ENCODE data around the gene GTF2B. TPM values are rescaled to one million over a fixed set of nuclear protein-coding genes. Genes with fewer than 3 reads are reported as not detected.
A peak's percentile ranks its signal among the peaks of the same experiment; 100 is the strongest.

The GTF2B gene
- total RNA-seq, 1 donor from 2014 or later, result 28.3 TPM

DNA sequence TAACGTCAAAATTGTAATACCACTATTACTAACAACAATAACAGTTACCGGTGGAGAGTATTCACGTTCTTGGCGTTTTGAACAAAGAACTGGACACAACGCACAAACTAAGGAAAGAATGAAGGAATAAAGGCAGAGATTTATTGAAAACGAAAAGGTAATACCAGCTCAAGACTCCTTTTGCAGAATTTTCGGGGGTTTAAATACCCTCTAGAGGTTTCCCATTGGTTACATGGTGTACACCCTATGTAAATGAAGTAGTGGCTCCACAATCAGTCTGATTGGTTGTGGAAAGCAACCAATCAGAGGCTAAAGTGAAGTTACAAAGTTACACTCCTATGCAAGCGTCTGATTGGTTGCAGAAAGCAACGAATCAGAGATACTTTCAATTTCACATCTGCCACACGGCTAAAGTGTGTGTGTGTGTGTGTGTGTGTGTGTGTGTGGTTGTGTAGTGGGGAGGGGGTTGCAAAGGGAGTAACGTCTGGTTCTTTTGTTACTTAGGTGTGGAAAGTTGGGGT lies 1.1 kb upstream of the GTF2B start:
- Histone ChIP-seq H3K27ac (ENCODE audit: low read depth, low read length) (no peak overlapping the region), H3K36me3 (ENCODE audit: insufficient read depth, low read length) (no peaks in the 10 kb centered on the region), H3K27me3 (ENCODE audit: insufficient read depth, low read length) (no peaks in the 10 kb centered on the region), H3K9ac (ENCODE audit: low read length) (no peak overlapping the region), H3K4me3 (ENCODE audit: insufficient read depth, low read depth, low read length) (no peak overlapping the region), H4K20me1 (ENCODE audit: insufficient read depth, low read length) (peaks cover 23% of the 10 kb centered on the region), H2AFZ (ENCODE audit: low read depth, low read length) (peak overlapping the region; percentile 50), H3K79me2 (ENCODE audit: insufficient read depth, low read length) (peaks cover 40% of the 10 kb centered on the region), H3K9me3 (ENCODE audit: insufficient read depth, low read depth, low read length) (no peaks in the 10 kb centered on the region), H3K4me1 (ENCODE audit: insufficient read depth, low read length) (peaks cover 4% of the 10 kb centered on the region), H3K4me2 (ENCODE audit: low read length) (peak overlapping the region; percentile 97)
- peak overlapping the region; percentile 93 for H3K4me3 Mint-ChIP-seq (ENCODE audit: unreplicated experiment)
- no peaks in the 10 kb centered on the region for H3K9me3 Mint-ChIP-seq (ENCODE audit: unreplicated experiment)
- FAIRE-seq, result no peak
- peaks cover under 1% of the 10 kb centered on the region for H3K27me3 Mint-ChIP-seq (ENCODE audit: low read depth, unreplicated experiment)
- no peak for TF ChIP-seq EZH2 (IDR thresholded peaks at IDR 0.05; ENCODE audit: insufficient read depth, low read length)
- TF ChIP-seq, protein P1, sequence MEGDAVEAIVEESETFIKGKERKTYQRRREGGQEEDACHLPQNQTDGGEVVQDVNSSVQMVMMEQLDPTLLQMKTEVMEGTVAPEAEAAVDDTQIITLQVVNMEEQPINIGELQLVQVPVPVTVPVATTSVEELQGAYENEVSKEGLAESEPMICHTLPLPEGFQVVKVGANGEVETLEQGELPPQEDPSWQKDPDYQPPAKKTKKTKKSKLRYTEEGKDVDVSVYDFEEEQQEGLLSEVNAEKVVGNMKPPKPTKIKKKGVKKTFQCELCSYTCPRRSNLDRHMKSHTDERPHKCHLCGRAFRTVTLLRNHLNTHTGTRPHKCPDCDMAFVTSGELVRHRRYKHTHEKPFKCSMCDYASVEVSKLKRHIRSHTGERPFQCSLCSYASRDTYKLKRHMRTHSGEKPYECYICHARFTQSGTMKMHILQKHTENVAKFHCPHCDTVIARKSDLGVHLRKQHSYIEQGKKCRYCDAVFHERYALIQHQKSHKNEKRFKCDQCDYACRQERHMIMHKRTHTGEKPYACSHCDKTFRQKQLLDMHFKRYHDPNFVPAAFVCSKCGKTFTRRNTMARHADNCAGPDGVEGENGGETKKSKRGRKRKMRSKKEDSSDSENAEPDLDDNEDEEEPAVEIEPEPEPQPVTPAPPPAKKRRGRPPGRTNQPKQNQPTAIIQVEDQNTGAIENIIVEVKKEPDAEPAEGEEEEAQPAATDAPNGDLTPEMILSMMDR (IDR thresholded peaks at IDR 0.05; ENCODE audit: insufficient read depth, low read depth, low read length), result no peak
- DNase-seq (ENCODE audit: low read depth), result peak; percentile 20
- H3K4me1 Mint-ChIP-seq (ENCODE audit: low read depth, unreplicated experiment), result peaks cover 12% of the 10 kb centered on the region
- H3K36me3 Mint-ChIP-seq (ENCODE audit: low read depth, unreplicated experiment), result no peaks in the 10 kb centered on the region
- H3K27ac Mint-ChIP-seq (ENCODE audit: unreplicated experiment), result no peak overlapping the region

DNA sequence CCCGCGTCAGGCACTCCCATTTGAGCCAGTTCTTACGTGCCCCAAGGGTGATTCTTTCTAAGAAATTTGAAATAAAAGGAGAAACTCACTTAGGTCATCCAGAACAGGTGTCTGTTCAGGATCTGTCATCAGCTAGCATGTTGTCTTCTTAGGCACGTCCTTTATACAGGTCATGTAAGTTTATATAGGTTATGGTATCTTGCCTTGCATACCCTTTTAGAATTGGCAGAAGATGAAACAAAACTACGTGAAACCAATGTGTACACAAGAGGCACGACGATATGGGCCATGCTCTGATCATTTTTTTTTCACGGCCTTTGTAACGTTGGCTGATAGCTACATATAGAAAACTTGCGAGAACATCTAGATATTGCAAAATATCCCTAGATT lies 579 bp upstream of the GTF2B start:
- FAIRE-seq (no peak), DNase-seq (ENCODE audit: low read depth) (no peak)
- Histone ChIP-seq H3K27ac (ENCODE audit: low read depth, low read length) (peak overlapping the region; percentile 93), H3K4me1 (ENCODE audit: insufficient read depth, low read length) (peaks cover 4% of the 10 kb centered on the region), H4K20me1 (ENCODE audit: insufficient read depth, low read length) (peaks cover 27% of the 10 kb centered on the region), H3K79me2 (ENCODE audit: insufficient read depth, low read length) (peaks cover 44% of the 10 kb centered on the region), H3K4me2 (ENCODE audit: low read length) (peak overlapping the region; percentile 97), H2AFZ (ENCODE audit: low read depth, low read length) (peak overlapping the region; percentile 84), H3K9me3 (ENCODE audit: insufficient read depth, low read depth, low read length) (no peaks in the 10 kb centered on the region), H3K27me3 (ENCODE audit: insufficient read depth, low read length) (no peaks in the 10 kb centered on the region), H3K9ac (ENCODE audit: low read length) (peak overlapping the region; percentile 98), H3K36me3 (ENCODE audit: insufficient read depth, low read length) (peaks cover 3% of the 10 kb centered on the region), H3K4me3 (ENCODE audit: insufficient read depth, low read depth, low read length) (peak overlapping the region; percentile 97)
- peak overlapping the region; percentile 93 for H3K4me3 Mint-ChIP-seq (ENCODE audit: unreplicated experiment)
- no peaks in the 10 kb centered on the region for H3K9me3 Mint-ChIP-seq (ENCODE audit: unreplicated experiment)
- TF ChIP-seq, protein P1 (IDR thresholded peaks at IDR 0.05; ENCODE audit: insufficient read depth, low read depth, low read length), result no peak
- TF ChIP-seq EZH2 (IDR thresholded peaks at IDR 0.05; ENCODE audit: insufficient read depth, low read length), result no peak
- H3K4me1 Mint-ChIP-seq (ENCODE audit: low read depth, unreplicated experiment), result peaks cover 12% of the 10 kb centered on the region
- H3K27ac Mint-ChIP-seq (ENCODE audit: unreplicated experiment), result no peak overlapping the region
- H3K36me3 Mint-ChIP-seq (ENCODE audit: low read depth, unreplicated experiment), result peaks cover 2% of the 10 kb centered on the region
- H3K27me3 Mint-ChIP-seq (ENCODE audit: low read depth, unreplicated experiment), result no peaks in the 10 kb centered on the region

DNA sequence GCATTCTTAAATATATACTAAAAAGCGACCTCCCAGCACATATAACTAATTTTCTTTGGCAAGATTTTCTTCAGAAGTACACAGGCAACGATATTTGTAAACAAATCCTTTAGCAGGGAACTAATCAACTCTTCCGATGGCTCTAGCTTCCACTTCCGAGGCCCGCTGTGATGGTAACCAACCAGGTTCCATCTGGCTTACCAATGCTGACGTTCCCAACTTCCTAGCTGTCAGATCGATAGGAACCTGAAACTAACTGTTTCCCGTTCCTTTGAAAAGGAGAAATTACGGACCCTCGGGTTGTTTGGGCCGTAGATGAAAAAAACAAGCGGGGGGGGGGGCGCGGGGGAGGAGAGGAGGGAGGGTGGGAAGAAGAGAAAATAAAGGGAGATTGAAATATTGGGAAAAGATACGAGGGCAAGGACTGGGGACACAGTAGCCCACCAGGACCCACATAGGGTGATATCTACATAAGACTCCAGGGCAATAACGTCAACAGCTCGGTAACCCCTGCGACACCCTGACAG lies 513 bp downstream of the GTF2B start:
- no peaks in the 10 kb centered on the region for H3K27me3 ChIP-seq (ENCODE audit: insufficient read depth, low read length)
- H3K36me3 Mint-ChIP-seq (ENCODE audit: low read depth, unreplicated experiment), result peaks cover 2% of the 10 kb centered on the region
- H3K27ac ChIP-seq (ENCODE audit: low read depth, low read length), result peak overlapping the region; percentile 93
- peaks cover 12% of the 10 kb centered on the region for H3K4me1 Mint-ChIP-seq (ENCODE audit: low read depth, unreplicated experiment)
- H3K4me1 ChIP-seq (ENCODE audit: insufficient read depth, low read length), result peaks cover 4% of the 10 kb centered on the region
- peaks cover 50% of the 10 kb centered on the region for H3K79me2 ChIP-seq (ENCODE audit: insufficient read depth, low read length)
- H3K4me3 Mint-ChIP-seq (ENCODE audit: unreplicated experiment), result peak overlapping the region; percentile 93
- peaks cover 9% of the 10 kb centered on the region for H3K36me3 ChIP-seq (ENCODE audit: insufficient read depth, low read length)
- FAIRE-seq (no peak), DNase-seq (ENCODE audit: low read depth) (peak; percentile 39)
- no peaks in the 10 kb centered on the region for H3K9me3 Mint-ChIP-seq (ENCODE audit: unreplicated experiment)
- peak overlapping the region; percentile 97 for H3K4me3 ChIP-seq (ENCODE audit: insufficient read depth, low read depth, low read length)
- TF ChIP-seq EZH2 (IDR thresholded peaks at IDR 0.05; ENCODE audit: insufficient read depth, low read length), result no peak
- TF ChIP-seq, protein P1 (IDR thresholded peaks at IDR 0.05; ENCODE audit: insufficient read depth, low read depth, low read length), result no peak
- H4K20me1 ChIP-seq (ENCODE audit: insufficient read depth, low read length), result peaks cover 27% of the 10 kb centered on the region
- peak overlapping the region; percentile 97 for H3K4me2 ChIP-seq (ENCODE audit: low read length)
- peak overlapping the region; percentile 98 for H3K9ac ChIP-seq (ENCODE audit: low read length)
- H3K9me3 ChIP-seq (ENCODE audit: insufficient read depth, low read depth, low read length), result no peaks in the 10 kb centered on the region
- peak overlapping the region; percentile 91 for H3K27ac Mint-ChIP-seq (ENCODE audit: unreplicated experiment)
- peak overlapping the region; percentile 84 for H2AFZ ChIP-seq (ENCODE audit: low read depth, low read length)
- H3K27me3 Mint-ChIP-seq (ENCODE audit: low read depth, unreplicated experiment), result no peaks in the 10 kb centered on the region

All from astrocyte (in vitro differentiated cells and primary cell).